ENCODE data around the gene PNPLA7.

DNA sequence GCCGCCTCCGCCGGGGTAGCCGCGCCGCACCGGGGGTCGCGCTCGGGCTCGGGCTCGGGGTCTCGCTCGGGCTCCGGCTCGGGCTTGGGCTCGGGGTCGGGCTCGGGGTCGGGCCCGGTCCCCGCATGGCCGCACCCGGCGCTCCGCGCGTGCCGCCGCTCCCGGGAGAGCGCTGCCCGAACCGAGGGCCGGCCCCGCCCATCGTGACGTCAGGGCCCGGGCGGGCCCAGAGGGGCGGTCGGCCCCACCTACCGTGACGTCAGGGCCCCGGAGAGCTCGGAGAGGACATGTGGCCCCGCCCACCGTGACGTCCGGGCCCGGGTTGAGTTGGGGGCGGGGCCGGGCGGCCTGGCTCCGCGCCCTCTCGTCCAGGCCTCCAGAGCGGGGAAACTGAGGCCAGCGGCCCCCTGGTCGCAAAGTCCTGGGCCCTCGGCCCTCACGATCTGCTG is 91.0 kb downstream of the PNPLA7 start, which contains the start of gene NSMF:
- TF ChIP-seq CTCF (IDR thresholded peaks at IDR 0.05) (no peak), EP300 (IDR thresholded peaks at IDR 0.05) (no peak), POLR2A (IDR thresholded peaks at IDR 0.05) (peak; percentile 89)
